HUDEP-2 (cell line): Measurements from ENCODE around the gene DTHD1.
A peak's percentile ranks its signal among the peaks of the same experiment; 100 is the strongest.

Source experiments
- DNase-seq, 76 experiments: peaks; one replicate each; lab custom pipeline; 2025; ENCODE audit not compliant: unreplicated experiment in 76 of 76; lab: John Stamatoyannopoulos, UW

Gene DTHD1

DNA sequence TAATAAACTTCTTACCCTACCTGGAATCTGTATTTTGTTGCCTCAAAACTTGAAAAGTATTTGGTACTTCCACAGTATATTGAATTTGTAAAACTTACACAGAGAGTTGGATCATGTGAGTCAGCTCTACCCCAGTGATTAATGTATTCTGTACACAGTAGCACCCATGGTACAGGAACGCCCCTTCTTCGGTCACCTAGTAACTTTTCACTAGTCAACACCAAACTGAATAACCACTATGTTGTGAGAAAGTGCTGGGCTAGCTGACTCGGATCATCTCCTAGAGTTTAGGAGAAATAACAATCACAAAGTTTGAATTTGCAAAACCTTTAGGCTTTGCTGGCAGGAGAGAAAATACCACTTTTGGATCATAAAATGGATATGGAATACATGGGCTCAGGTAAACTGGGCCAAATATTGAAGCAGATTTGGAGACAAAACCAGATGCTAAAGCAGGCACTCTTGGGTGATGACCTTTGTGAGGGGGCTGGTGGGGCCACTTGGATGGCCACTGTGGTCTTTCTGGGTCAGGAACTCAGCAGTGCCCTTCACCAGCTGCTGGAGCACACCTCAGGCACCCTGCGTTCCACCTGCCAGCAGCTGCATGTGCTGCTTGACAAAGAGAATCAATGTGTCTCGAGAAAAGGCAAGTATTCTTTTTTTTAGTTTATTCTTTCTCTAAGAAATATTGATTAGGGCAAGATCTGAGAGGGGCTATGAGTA is at the start of gene DTHD1:
Gene DTHD1, plus strand, starts transcription at position 233 of the 723 bp plus-strand sequence. Its CDS starts 143 bp downstream, at position 376.
- no peak for DNase-seq

DNA sequence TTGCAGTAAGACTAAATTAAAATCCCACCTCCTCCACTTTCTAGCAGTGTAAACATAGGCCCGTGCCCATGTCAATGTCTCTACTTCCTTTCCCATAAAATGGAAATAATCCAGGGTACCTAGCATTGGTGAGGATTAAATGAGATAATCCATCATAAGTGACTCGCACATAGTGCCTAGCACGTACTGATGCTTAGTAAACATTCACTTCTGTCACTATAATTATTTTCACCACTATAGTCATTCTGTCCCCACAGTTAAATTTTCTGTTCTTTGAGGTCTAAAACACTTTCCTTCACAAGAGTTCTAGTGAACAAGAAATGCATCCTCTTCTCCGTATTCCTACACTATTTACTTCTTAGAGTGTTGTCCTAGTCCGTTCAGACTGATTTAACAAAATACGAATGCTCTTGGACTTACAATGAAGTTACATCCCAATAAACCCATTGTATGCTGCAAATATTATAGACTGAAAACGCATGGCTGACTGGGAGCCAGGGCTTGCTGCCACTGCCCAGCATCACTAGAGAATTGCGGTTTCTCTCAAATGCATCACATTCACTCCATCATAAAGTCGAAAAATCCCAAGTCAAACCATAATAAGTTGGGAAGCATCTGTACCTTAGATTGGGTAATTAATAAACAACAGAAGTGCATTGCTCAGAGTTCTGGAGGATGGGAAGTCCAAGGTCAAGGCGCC is 47.7 kb upstream of the DTHD1 start:
- no peak for DNase-seq

DNA sequence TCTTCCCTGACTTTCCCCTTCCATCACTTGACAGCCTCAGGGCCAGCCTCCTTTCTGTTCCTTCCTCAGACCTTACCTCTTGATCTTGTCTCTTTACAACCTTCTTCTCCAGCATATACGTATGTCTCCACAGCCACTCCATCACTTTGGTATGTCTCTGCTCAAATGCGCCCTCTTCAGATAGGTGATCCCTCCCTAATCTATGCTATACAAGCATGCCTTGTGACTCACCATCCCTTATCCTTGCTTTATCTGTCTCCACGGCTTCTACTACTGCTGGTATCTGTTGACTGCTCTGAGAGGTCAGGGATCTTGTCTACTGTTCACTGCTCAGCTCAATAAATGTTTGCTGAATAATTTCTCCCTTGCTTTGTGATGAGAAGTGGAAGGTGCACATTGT is 46.1 kb upstream of the DTHD1 start:
- DNase-seq = peak in 7 of 76 experiments; percentile 1 to 67 (median 27)

DNA sequence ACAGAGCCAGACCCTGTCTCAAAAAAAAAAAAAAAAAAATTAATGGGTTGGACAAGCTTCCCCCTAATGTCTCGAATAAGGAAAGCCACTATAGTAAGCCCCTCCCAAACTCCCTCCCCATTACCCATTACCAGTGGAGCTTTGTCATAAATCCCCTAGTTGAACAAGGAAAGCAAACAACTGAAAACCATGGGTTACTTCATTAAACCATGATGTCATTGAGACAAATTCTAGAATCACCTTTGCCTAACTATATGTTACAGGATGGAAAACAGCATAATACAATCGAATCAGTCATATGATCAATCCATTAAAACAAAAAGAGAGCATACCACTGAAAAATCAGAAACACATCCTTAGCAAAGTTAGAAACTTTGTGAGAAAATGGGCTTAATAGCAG is 45.3 kb upstream of the DTHD1 start:
- no peak for DNase-seq

DNA sequence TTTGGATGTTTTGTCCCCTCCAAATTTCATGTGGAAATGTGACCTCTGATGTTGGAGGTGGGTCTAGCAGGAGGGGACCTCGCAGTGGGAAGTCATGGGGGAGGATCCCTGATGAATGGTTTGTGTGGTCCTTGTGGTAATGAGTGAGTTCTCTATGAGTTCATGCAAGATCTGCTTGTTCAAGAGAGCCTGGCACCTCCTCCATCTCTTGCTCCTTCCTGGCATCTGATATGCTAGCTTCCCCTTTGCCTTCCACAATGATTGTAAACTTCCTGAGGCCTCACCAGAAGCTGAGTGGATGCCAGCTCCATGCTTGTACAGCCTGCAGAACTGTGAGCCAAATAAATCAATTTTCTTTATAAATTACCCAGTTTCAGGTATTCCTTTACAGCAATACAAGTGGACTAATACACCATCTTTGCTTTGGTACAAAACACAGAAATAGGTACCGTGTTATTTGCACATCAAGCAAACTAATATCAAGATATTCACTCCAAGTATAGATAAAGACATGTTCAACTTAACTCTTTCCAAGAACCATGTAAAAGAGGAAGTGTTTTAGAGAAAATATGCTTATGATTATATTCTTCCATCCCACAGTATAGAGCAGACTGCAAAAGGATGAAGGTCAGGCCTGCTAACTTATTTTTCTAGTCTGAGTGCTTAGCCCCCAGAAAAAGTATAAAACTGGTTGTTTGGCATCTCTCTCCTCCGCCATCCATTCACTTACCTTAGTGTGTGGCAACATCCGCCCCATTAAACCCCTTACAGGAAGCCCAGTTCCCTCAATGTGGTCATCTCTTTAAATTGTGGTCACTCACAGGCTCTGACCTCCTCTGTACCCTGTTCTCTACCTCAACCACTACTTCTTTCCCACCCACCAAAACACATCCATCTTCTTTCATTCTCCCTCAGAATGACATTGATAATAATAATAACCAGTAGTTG is 43.8 kb upstream of the DTHD1 start:
- no peak for DNase-seq

DNA sequence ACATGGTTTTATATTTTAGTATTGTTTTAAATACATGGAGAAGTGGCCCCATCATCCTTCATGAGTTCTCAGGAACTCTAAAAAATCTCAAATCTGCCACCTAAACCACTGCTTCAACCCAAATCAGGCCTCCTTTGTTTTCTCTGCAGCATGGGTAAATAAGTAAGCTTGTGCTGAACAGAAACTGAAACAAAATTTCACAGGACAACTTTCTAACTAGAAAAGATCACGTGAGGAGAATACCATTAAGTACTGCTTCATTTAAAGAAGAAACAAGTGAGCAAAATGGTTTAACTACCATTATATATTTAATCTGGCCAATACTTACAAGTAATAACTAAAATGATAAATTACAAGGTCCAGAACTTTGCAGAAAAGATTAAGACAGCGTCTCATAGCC is 39.6 kb upstream of the DTHD1 start:
- no peak for DNase-seq

DNA sequence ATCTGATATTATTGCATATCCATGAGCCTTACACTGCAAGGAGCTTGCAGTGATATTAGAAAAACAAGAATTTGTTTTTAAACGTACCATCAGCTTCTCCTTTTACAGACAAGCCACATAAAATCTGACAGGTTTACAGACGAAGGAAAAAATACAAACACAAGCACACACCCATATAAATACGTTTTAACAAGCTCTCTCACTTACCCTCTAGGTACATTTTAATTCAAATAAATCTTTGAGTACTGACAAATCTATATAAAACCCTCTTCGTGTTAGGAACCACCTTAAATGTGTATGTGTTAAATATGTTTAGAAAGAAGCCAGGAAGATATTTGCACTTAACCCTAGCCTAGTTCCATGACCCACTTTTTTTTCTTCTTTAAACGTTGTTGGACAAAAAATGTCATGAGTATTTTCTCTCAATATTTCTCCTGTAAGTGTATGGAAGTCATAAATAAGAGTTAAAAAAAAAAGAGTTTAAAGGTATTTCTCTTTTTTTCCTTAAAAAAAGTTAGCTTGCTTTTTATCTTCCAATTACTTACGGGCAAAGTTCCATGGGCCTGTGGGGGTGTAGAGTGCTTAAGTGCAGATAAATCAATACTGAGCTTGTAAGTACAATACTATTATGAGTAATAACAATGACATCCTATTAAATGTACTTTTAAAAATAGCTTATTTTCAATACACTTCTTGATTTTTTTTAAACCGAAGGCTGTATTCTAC is 38.6 kb upstream of the DTHD1 start:
- no peak for DNase-seq

DNA sequence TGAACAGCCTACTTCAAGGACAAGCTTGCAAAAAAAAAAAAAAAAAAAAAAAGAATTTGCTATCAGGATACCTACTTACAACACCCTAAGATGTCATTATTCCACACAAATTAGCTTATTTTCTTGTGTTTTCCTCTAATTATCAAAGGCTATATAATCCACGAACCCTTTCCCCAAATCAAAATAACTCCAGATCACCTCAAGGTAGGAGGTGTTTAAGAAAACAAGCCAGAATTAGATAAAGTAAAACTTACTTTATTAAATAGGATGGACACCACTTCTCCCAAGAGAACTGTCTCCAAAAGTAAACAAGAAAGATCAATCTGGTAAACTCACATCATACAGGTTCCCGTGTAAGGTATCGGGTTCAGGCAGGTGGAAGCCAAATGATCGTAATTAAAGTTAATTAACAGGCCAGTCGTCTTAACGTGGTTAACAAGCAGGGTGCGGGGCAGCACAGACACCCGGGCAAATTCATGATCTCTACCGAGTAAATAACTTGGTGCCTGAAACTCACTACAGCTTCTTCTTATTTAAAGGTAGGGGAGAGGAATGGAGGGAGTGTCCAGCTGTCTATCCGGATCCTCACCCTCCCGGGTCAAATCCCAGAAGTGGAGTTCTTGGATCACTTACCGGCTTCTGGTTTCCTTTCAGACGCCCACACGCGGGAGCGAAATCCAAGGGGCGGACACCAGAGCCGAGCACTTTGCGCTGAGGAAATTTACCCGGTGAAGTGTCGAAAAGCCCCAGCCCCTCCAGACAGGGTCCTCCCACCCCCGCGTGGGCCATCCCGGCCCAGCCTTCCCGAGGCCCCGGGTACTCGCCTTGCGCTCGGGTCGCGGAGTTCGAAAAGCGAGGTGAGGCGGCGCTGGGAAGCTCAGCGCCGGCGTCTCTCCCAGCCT is 37.8 kb upstream of the DTHD1 start:
- no peak for DNase-seq

DNA sequence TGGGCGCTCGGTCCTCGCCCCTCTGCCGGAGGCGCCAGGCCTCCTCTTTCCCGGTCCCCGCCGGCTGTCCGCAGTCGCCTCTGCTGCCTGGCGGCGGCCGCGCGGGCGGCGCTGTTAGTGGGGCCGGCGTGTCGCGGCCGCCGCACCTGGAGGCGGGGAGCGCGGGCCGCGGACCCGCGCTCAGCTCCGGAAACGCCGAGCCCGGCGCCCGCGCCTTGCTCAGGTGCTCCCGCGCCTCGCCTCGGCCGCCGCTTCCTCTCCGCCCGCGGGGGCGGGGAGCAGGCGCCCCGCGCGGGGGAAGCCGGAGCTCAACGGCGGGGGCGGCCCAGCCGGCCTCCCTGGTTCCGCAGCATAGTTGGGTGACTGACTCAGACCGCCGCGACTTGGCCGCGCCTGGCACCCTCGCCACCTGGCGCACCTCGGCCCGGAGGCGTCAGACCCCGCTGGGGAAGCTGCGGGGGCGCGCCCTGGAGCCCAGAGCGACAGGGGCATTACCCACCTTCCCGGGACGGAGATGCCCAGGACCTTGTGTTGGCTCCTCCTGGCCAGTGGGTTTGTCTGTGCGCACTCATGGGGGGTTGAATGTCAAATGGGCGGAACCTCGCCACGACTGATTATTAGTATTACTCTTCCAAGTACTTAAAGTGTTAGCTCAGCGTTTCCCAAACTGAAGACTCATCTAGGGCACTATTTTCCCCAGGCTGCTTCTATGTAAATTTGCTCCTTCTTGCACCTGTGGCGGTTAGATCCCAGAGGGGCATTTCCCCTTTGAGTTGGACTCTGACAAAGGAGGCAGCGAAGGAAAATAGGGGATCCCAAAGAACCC is 36.9 kb upstream of the DTHD1 start, which contains the start of gene ARAP2:
Gene ARAP2, minus strand, starts transcription at position 258 of the 826 bp plus-strand sequence. CDS start 15,028 bp downstream, outside the sequence.
- DNase-seq = peak in 1 of 76 experiments; percentile 5

DNA sequence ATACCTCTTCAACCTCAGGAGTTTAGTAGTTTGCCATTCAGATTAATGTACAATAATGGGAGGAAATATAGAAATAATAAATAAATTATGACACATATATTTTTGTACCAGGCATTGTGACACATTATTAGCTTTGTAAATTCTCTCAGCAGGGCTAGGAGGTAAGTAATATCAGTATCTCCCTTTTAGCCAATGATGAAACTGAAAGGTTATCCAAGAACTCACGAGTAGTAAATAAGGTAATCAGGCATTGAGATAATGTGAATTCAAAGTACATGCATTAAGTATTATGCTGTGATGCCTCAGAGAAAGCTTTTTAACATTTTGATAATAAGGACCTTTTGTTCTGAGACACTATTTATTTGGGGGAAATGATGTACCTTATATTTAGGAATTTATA is 31.8 kb upstream of the DTHD1 start:
- no peak for DNase-seq

DNA sequence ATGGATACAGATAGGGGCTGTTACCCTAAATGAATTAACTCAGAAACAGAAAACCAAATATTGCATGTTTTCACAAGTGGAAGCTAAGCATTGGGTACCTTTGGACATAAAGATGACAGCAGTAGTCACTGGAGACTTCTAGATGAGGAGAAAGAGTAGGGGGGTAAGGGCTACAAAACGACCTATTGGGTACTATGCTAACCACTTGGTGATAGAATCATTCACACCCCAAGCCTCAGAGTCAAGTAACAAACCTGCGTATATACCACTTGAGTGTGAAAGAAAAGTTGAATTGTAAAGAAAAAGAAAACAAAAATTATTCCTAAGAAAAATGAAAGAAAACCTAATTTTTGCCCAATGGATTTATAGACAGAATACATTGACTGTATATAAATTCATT is 29.4 kb upstream of the DTHD1 start:
- DNase-seq = no peak

DNA sequence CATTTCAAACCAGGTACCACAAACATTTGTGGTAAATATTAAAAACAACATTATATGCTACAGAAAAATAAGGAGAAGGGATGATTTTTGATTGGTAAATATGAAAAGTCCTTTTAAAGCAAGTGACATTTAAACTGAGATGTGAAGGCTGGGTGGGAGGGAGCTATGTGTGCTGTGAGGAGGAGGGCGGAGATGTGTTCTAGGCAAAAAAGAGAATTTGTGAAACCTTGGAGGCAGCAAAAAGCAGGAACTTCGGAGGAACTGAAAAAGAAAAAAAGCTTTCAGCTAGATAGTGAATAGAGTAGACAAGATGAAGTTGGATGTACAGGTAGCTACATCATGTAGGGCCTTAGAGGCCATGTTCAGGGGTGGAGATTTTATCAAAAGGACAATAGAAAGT is 27.0 kb upstream of the DTHD1 start:
- no peak for DNase-seq

DNA sequence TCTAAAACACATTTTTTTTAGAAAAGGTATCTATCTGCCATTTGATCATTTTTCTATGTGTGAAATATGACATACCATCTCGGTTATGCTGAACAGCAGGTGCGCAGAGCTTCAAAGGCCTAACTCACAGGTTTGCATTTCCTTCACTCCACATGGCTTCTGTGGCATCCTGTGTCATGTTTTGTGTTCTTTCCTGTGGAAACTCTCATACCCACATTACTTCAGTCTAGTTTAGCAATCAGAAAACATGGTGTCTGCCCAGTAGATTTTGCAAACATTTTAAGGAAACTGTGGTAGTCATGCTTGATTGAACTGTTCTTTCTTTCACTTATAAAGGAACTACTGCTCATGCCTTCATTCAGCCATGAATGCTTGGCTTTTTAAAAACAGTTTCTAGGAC is 25.8 kb upstream of the DTHD1 start:
- no peak for DNase-seq

DNA sequence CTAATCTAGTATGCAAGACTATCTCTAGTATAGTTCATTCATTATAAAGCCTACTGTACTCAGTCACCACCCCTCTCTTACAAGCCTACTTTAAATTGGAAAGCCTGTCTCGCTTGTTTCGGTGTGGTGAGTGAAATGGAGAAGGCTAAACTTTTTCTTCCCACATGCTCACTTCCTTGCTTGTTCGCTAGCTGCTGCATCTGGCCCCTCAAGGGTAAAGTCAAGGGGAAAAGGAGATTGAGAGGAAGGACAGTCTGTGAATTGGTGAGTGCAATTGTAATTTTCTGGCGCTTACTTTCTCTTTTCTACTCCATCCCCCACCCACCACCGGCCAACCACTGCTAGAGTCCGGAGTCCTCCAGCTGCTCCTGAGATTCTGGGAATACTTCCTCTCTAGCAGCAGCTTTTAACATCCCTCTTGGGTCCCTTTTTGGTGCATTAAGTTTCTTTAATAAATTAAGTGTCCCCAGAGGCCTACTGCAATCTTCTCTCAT is 25.0 kb upstream of the DTHD1 start:
- DNase-seq = no peak

DNA sequence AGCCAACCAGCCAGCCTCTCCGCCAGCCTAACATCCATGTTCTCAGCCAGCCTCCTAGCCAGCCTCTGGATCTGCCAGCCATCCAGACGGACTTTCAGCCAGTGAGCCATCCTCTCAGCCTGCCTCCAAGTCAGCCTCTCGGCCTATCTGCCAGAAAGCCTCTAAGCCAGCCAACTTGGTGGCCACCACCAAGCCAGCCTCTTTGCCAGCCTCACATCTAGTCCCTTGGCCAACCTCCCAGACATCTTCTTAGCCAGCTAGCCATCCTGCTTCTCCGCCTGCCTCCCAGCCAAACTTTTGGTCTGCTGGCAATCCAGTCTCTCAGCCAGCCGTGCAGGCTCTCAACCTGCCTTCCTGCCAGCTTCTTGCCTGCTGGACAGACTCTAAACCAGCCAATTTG is 20.7 kb upstream of the DTHD1 start:
- no peak for DNase-seq

DNA sequence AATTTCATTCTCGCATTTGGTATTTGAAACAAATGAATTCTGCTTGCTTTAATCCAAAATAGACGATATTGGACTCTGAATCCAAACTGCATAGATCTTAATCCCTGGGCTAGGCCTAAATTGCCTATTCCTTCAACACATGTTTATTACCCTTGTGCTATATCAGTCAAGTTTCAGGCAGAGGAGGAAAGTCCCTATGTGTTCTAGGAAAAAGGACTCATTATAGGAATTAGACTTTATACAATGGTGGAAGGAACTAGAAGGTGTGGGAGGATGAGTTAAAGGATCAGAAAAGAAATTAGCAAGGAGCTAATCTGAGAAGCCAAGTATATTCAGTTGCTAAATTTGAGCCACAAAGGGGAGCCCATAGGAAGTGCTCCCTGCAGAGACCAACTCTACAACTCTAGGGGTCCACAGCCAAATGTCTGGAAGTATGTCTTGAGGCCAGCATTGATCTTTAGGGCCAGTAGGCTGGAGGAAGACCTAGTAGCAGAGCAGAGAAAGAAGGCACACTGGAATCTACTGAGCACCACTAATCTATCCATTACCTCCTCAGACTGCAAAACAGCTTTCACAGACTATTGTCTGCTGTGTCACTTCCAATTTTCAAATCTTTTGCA is 17.1 kb upstream of the DTHD1 start:
- no peak for DNase-seq

DNA sequence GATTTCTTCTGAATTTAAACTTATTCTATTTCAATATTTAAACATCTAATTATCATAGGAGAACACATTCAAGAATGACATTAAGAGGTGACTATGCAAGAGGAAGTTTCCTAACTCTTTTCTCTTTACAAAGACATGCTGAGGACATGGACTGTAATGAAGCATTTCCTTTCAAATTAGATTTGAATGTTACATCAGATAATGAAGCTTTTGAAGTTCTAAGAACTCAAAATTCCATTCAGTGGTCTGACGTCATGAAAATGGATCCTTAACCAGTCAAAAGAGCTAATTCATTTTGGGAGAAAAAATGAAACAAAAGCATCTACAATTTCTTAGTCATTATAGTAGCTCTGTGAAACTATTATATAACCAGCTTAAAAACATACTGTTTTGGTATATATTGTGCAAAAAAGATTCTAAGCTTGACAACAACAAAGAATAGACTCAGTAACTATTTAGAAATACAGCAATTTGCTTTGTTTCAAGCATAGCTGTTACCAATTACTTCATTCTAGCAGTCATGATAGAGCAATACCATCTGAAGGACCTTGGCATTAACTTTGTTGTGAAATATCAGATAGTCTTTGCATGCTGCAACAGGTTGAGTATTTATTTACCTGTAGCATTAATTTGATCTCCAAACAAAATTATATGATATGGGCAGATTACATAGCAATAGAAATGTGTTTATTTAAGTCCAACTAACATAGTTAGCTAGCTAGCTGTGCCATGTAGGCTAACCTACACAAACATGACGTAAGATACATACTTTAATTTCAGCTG is 13.7 kb upstream of the DTHD1 start:
- no peak for DNase-seq
